UCSD-AML1 (cell line): Measurements from ENCODE around the gene NFATC4.

ENCODE experiments used
- DNase-seq: peaks from one replicate; lab custom pipeline; 2025; ENCODE audit not compliant: unreplicated experiment; lab: John Stamatoyannopoulos, UW

The NFATC4 gene

DNA sequence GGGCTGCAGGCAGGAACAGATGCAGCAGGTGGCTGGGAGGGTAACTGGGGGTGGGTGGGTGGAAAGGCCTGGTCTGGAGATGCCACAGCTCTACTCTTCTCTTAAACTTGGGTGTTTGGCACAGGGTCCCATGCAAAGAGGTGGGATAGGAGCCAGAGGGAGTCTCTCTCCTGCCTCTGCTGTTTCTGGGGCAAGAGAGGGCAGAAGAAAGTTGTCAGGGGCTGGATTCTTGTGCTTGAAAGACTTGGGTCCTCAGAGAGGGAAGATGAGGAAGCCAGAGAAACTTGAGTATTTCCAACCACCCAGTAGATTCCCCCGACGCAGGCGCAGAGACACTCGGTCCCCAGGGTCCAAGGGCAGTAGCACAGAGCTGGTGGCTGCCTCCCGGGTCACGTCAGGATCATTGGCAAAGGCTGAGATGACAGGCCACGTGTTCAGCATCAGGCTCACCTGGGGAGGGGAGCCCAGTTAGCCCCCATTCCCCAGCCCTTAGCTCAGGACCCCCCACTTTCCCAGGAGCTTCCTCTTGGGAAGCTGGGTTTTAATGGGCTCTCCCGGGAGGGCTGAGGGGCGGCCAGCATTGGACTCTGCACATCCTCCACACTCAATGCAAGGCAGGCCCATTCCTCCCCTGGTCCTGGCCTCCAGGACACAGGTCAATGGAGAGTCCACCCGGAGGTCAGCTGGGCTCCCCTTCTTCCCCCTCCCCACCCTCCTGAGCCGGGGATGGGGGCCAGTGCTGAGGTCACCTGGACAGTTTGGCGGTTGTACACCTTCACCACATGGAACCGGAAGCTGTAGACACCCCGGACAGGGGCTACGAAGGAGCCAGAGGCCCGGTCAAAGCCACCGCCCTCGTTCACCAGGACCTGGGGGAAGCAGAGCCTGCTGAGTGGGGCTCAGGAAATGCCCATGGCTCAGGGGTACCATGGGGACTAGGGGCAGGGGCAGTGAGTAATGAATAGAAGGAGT, 59.8 kb downstream of the NFATC4 start:
- DNase-seq: no peak

GRCh38 chr14:24428628-24429394, 60.8 kb downstream of the NFATC4 start:
- no peak for DNase-seq
